Endothelial cell of umbilical vein (primary cell): Measurements from ENCODE around the gene GLI3. TPM values are rescaled to one million over a fixed set of nuclear protein-coding genes. Genes with fewer than 3 reads are reported as not detected.

Source experiments
- BruUV-seq: library from RNA; stranded (reverse); fragments of 400-500 nt; replicated peaks from 2 replicates; lab custom pipeline; 2021; lab: Mats Ljungman, UMichigan
- CTCF ChIA-PET: fragments of 300-600, 350-600 bp; sonication (Branson Sonifier 250); formaldehyde crosslinking; loops from one replicate; lab custom pipeline; 2021; ENCODE audit warnings: antibody characterized with exemption, inconsistent platforms; lab: Charles Lee
- POLR2A ChIA-PET: fragments of 300-600, 350-600 bp; sonication (Branson Sonifier 250); formaldehyde crosslinking; loops from one replicate; lab custom pipeline; 2021; ENCODE audit warnings: antibody characterized with exemption, inconsistent platforms; lab: Charles Lee
- DNase-seq: peaks from one replicate; pipeline ENCODE4 v3.0.0-alpha.2; 2011; ENCODE audit warnings: low read depth, low spot score
- FAIRE-seq: peaks from 2 replicates; lab custom pipeline; 2011; peaks lifted over from hg19 to GRCh38; lab: Jason Lieb, UNC
- H2AFZ ChIP-seq: 2 replicates; pipeline ENCODE4 v1.6.0; 2012; ENCODE audit warnings: low read depth, low read length, control low read depth, inconsistent platforms
- H3K27ac ChIP-seq: 2 replicates; pipeline ENCODE4 v1.5.1; 2011; ENCODE audit warnings: low read depth, mild to moderate bottlenecking, control low read depth, low read length, moderate library complexity; ENCODE audit not compliant: insufficient read depth
- H3K27me3 ChIP-seq, 2 experiments: 2 replicates each; pipeline versions ENCODE4 v1.6.0 to v1.6.1; 2011; ENCODE audit warnings: low read length in 2 of 2, mixed read lengths in 1 of 2; ENCODE audit not compliant: control insufficient read depth in 2 of 2, insufficient read depth in 2 of 2
- H3K36me3 ChIP-seq, 2 experiments: 2 replicates in 1 of 2; 3 replicates in 1 of 2; pipeline ENCODE4 v1.5.1; 2011; ENCODE audit warnings: low read length in 2 of 2, mild to moderate bottlenecking in 1 of 2, moderate library complexity in 1 of 2; ENCODE audit not compliant: control insufficient read depth in 2 of 2, insufficient read depth in 2 of 2; ENCODE audit errors: extremely low read depth in 1 of 2
- H3K4me1 ChIP-seq: 3 replicates; pipeline ENCODE4 v1.5.1; 2011; ENCODE audit warnings: mild to moderate bottlenecking, low read length; ENCODE audit not compliant: control insufficient read depth, insufficient read depth; ENCODE audit errors: extremely low read depth
- H3K4me2 ChIP-seq: 2 replicates; pipeline ENCODE4 v1.6.1; 2011; ENCODE audit warnings: low read length, control low read depth, mixed read lengths; ENCODE audit not compliant: insufficient read depth
- H3K4me3 ChIP-seq, 3 experiments: fragments of 200-600 bp in 1 of 3; sonication (generic), shearing (Covaris generic) in 1 of 3; replicated peaks in 1 of 3; 2 replicates each; pipeline ENCODE4 v1.5.1; 2011 to 2016; ENCODE audit warnings: control low read depth in 3 of 3, low read length in 3 of 3, mild to moderate bottlenecking in 2 of 3, inconsistent platforms in 1 of 3, low read depth in 1 of 3, moderate library complexity in 1 of 3; ENCODE audit not compliant: insufficient read depth in 1 of 3
- H3K79me2 ChIP-seq: 2 replicates; pipeline ENCODE4 v1.6.0; 2012; ENCODE audit warnings: low read length, inconsistent platforms; ENCODE audit not compliant: control insufficient read depth, insufficient read depth
- H3K9ac ChIP-seq: replicated peaks from 2 replicates; pipeline ENCODE3; 2011; ENCODE audit warnings: low read length, control low read depth; ENCODE audit not compliant: insufficient read depth; ENCODE audit errors: extremely low read depth
- H3K9me1 ChIP-seq: replicated peaks from 3 replicates; pipeline ENCODE4 v1.6.0; 2011; ENCODE audit warnings: mild to moderate bottlenecking, low read length; ENCODE audit not compliant: control insufficient read depth, insufficient read depth; ENCODE audit errors: extremely low read depth
- H3K9me3 ChIP-seq: replicated peaks from 2 replicates; pipeline ENCODE4 v1.5.1; 2012; ENCODE audit warnings: low read length, inconsistent platforms; ENCODE audit not compliant: control insufficient read depth, insufficient read depth
- H4K20me1 ChIP-seq: replicated peaks from 2 replicates; pipeline ENCODE3; 2011; ENCODE audit warnings: mild to moderate bottlenecking, low read length; ENCODE audit not compliant: control insufficient read depth, insufficient read depth; ENCODE audit errors: extremely low read depth
- EZH2 ChIP-seq: IDR thresholded peaks from 2 replicates; pipeline ENCODE4 v1.6.1; 2012; ENCODE audit warnings: borderline replicate concordance, low read depth, mild to moderate bottlenecking, moderate library complexity, low read length, inconsistent platforms; ENCODE audit not compliant: severe bottlenecking
- FOS ChIP-seq: IDR thresholded peaks from 2 replicates; pipeline ENCODE4 v1.6.1; 2011; ENCODE audit warnings: mild to moderate bottlenecking, low read length, moderate library complexity, borderline replicate concordance; ENCODE audit not compliant: insufficient read depth
- GATA2 ChIP-seq: IDR thresholded peaks from 2 replicates; pipeline ENCODE4 v1.7.0; 2011; ENCODE audit warnings: low read depth, mild to moderate bottlenecking, moderate library complexity, mixed read lengths, low read length; ENCODE audit not compliant: insufficient read length, insufficient read depth
- JUN ChIP-seq: IDR thresholded peaks from 2 replicates; pipeline ENCODE4 v1.6.1; 2011; ENCODE audit warnings: borderline replicate concordance, low read depth; ENCODE audit not compliant: insufficient read length, insufficient read depth
- MAX ChIP-seq: IDR thresholded peaks from 2 replicates; pipeline ENCODE4 v1.6.1; 2011; ENCODE audit not compliant: insufficient read depth, insufficient read length
- MYC ChIP-seq: IDR thresholded peaks from one replicate; pipeline ENCODE4 v1.6.1; 2011; ENCODE audit warnings: mild to moderate bottlenecking, low read depth, low read length
- POLR2A ChIP-seq: IDR thresholded peaks from 2 replicates; pipeline ENCODE4 v1.6.1; 2012; ENCODE audit warnings: low read depth, mild to moderate bottlenecking, control low read depth, low read length
- POLR2AphosphoS5 ChIP-seq: IDR thresholded peaks from 2 replicates; pipeline ENCODE4 v1.6.1; 2012; ENCODE audit warnings: low read depth, mild to moderate bottlenecking, control low read depth, low read length, moderate library complexity; ENCODE audit not compliant: insufficient read depth
- dilution Hi-C: fragments of 300-500 bp; cut with MboI; formaldehyde crosslinking; loops from one replicate; pipeline ENCODE4 v1.15.0; 2019; ENCODE audit warnings: low sequenced_read_pairs; ENCODE audit not compliant: extremely low pct_ligation_motif_present
- intact Hi-C: fragments of 100-400 bp; cut with micrococcal nuclease; formaldehyde crosslinking; loops from one replicate; pipeline ENCODE4 v1.10.0; 2022
- polyA plus RNA-seq, 4 experiments: library from polyadenylated mRNA; depleted of rRNA in 3 of 4; stranded (reverse) in 3 of 4; unstranded in 1 of 4; fragments of >200 nt; gene quantifications; 2 replicates each; pipeline versions ENCODE4 v1.2.1 to v1.2.3, GENCODE V29; 2011 to 2012; ENCODE audit warnings: missing spikeins in 1 of 4
- total RNA-seq: library from RNA; stranded (reverse); gene quantifications from 2 replicates; pipeline ENCODE4 v1.2.3, GENCODE V29; 2021
- TF ChIP-seq, protein P1 (sequence below), 2 donors: IDR thresholded peaks; 1 replicate in 1 of 2; 2 replicates in 1 of 2; pipeline ENCODE4 v1.5.1; 2011; ENCODE audit warnings: low read length in 2 of 2, mild to moderate bottlenecking in 2 of 2, moderate library complexity in 2 of 2, control low read depth in 1 of 2, inconsistent platforms in 1 of 2, low read depth in 1 of 2; ENCODE audit not compliant: insufficient read depth in 1 of 2; ENCODE audit errors: extremely low read depth in 1 of 2

GLI3 gene
- total and polyA plus RNA-seq, 2 donors (not counting 3 experiments of a cell fraction or from before 2014, with no cell fraction given): 6.0 to 24.9 TPM

DNA sequence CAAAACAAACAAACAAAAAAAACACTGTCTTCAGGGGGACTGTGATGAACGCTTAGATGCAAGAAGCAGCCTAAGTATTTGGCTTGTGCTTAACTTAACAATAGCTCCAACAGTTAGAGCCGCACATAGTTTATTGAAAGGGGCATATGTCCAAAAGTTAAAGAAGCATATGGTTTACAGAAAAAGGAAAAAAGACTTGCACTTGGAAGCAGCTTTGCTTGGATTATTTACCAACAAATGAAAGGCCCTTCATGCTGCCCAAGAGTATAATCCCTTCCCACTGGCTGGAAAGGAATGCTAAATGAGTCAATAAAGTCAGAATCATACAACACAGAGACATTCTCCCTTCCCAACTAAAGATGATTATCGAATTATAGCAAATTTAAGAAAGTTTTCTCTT lies 77.9 kb downstream of the GLI3 start:
- DNase-seq: no peak

More for the DNA sequence above, 77.9 kb downstream of the GLI3 start:
- POLR2A ChIA-PET: no interaction called here
- Histone ChIP-seq H3K27me3 (no peaks in the 10 kb centered on the region), H3K9ac (no peak overlapping the region), H3K4me3 (no peak overlapping the region), H3K27ac (no peak overlapping the region), H3K36me3 (no peaks in the 10 kb centered on the region), H3K79me2 (no peaks in the 10 kb centered on the region), H2AFZ (no peak overlapping the region), H3K4me1 (no peaks in the 10 kb centered on the region), H4K20me1 (no peaks in the 10 kb centered on the region), H3K4me2 (no peak overlapping the region), H3K9me3 (no peaks in the 10 kb centered on the region), H3K9me1 (no peaks in the 10 kb centered on the region)
- CTCF ChIA-PET: interaction anchor here (0.6 kb wide), 1 partner anchor 684 kb away, joined by 3 read pairs; no protein-coding TSS in a partner anchor
- no peak for FAIRE-seq
- intact Hi-C loops: no loop called here
- dilution Hi-C loops: no loop called here
- BruUV-seq: no TSS peak
- TF ChIP-seq EZH2 (no peak), POLR2A (no peak), FOS (no peak), JUN (no peak), MAX (no peak), MYC (no peak), GATA2 (no peak), POLR2AphosphoS5 (no peak)
- TF ChIP-seq, protein P1, sequence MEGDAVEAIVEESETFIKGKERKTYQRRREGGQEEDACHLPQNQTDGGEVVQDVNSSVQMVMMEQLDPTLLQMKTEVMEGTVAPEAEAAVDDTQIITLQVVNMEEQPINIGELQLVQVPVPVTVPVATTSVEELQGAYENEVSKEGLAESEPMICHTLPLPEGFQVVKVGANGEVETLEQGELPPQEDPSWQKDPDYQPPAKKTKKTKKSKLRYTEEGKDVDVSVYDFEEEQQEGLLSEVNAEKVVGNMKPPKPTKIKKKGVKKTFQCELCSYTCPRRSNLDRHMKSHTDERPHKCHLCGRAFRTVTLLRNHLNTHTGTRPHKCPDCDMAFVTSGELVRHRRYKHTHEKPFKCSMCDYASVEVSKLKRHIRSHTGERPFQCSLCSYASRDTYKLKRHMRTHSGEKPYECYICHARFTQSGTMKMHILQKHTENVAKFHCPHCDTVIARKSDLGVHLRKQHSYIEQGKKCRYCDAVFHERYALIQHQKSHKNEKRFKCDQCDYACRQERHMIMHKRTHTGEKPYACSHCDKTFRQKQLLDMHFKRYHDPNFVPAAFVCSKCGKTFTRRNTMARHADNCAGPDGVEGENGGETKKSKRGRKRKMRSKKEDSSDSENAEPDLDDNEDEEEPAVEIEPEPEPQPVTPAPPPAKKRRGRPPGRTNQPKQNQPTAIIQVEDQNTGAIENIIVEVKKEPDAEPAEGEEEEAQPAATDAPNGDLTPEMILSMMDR (IDR thresholded peaks at IDR 0.05; ENCODE audit: extremely low read depth in 1 of 2, insufficient read depth in 1 of 2, low read depth in 1 of 2, low read length in 2 of 2): no peak
